ENCODE measurements around the gene NAGA.
"Not testable (repeated sequence)": the region's sequence is repeated elsewhere in the genome, so short reads cannot be mapped to it uniquely, and the experiment has no call there.

NAGA gene

DNA sequence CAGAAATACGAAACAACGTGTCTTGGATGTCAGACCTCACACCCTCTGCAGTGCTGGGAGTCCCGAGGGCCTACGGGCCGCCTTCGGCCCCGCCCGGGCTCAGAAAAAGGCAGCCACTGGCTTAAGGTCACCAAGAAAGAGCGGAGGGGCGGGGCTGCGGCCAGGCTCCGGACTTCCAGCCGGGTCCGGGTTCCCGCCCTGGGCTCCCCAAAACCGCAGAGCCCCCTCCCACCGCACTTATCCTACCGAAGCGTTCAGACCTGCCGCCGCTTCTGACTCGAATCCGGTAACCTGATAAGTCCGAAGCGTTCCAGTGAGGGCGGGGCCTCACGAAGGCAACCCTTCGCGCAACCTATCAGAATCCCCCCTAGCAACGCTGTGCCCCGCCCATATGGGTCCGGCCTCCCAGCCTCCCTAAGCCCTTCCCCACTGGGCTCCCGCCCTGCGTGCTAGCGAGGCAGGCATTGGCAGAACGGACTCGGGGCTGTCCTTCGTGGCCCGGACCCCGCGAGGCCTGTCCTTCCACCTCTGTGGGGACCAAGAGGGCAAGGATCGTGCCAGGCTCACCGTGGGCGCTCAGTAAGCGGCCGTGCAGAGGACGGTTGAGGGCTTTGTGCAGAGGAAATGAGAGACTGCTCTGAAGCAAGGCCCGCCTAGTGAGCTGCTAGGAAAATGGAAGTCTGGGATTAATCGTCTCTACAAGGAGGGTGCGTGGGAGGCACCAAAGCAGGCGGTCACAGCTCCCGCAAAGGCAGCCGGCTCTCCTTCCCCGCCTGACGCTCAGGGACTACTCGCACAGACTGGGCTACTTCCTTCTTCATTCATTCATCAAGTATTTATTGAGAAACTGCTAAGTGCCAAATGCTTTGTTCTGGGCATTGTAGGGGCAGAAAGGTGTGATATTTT is at the start of gene NAGA:
TSS of gene NAGA (minus strand) at position 296 of the 906 bp plus-strand sequence. CDS start 515 bp downstream, outside the sequence.
- DNase-seq (ENCODE audit: low read depth in 2 of 2) = peak; percentile 63 to 80

GRCh38 chr22:42116848-42117424 is 46.3 kb upstream of the NAGA start:
- DNase-seq (ENCODE audit: low read depth in 2 of 2) = no peak

DNA sequence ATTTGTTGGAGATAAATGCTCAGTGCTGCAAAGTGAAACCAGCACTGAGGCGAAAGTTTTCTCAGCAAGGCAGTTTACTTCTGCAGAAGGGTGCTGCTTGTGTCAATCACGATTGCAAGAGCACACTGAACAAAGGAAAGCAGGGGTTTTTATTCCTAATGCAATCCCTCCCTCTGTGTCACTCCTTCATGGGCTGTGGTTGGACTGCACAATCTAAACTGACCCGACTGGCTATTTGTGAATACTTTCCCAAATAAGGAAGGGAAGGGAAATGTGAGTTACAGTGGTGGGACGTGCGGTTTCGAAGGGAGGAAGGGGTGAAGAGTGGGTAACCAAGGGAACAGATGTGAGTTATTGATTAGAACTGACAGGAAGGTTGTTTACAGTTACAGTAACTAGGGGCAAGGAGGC is 44.8 kb upstream of the NAGA start:
- not testable (repeated sequence) for DNase-seq (ENCODE audit: low read depth in 2 of 2)

DNA sequence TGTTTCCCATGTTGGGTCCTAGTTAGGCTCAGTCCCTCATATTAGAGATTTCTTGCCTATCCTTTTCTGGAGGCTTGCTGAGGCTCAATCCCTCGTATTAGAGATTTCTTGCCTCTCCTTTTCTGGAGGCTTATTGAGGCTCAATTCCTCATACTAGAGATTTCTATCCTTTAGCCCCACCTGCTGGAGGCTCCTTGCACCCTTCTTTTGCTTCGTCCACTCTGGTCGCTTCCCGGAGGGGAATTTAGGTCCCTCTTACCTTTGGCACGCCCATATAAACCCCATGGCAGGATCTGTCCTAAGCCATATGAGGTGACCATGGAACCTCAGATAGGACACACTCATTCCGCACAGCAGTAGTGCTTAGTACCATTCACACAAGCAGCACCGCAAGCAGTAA is 44.1 kb upstream of the NAGA start:
- no peak for DNase-seq (ENCODE audit: low read depth in 2 of 2)

- not testable (repeated sequence) for DNase-seq (ENCODE audit: low read depth in 2 of 2)
Measured at GRCh38 chr22:42112793-42113192, 42.2 kb upstream of the NAGA start.

DNA sequence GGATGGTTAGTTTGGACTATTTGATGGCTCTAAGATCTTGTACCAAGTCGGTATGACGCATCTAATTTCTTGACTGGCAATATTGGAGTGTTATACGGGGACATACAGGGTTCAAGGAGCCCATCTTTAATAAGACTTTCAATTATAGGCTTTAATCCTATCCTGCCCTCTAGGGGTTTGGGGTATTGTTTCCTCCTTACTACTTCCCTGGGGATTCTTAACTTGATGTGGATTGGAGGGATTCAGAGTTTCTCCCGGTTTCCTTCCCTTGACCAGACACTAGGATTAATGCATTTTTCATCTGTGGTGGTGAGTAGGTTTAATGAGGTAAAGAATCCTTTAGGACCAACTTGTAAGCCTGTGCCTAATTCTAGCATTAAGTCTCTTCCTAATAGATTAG is 41.2 kb upstream of the NAGA start:
- DNase-seq (ENCODE audit: low read depth in 2 of 2) = no peak

- no peak for DNase-seq (ENCODE audit: low read depth in 2 of 2)
Measured at GRCh38 chr22:42108848-42109247, 38.2 kb upstream of the NAGA start.

- DNase-seq (ENCODE audit: low read depth in 2 of 2) = not testable (repeated sequence)
Measured at GRCh38 chr22:42104332-42104860, 33.8 kb upstream of the NAGA start.

- DNase-seq (ENCODE audit: low read depth in 2 of 2) = no peak
Measured at GRCh38 chr22:42101199-42101598, 30.6 kb upstream of the NAGA start.

DNA sequence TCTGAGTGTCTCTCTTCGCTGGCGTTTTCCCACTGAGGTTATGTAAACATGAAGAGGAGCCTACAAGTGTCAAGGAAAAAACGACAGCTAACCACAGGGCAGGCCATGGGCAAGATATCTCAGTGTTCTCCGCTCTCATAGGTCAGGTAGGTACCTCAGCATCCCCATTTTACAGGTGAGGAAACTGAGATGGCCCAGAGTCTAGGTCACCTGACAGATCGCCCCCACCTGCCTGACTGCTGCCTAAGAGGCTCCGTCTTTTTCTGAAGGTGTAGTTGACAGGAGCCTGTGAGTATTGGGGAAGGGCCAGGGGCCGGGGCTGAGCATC is 20.8 kb upstream of the NAGA start:
- no peak for DNase-seq (ENCODE audit: low read depth in 2 of 2)

DNA sequence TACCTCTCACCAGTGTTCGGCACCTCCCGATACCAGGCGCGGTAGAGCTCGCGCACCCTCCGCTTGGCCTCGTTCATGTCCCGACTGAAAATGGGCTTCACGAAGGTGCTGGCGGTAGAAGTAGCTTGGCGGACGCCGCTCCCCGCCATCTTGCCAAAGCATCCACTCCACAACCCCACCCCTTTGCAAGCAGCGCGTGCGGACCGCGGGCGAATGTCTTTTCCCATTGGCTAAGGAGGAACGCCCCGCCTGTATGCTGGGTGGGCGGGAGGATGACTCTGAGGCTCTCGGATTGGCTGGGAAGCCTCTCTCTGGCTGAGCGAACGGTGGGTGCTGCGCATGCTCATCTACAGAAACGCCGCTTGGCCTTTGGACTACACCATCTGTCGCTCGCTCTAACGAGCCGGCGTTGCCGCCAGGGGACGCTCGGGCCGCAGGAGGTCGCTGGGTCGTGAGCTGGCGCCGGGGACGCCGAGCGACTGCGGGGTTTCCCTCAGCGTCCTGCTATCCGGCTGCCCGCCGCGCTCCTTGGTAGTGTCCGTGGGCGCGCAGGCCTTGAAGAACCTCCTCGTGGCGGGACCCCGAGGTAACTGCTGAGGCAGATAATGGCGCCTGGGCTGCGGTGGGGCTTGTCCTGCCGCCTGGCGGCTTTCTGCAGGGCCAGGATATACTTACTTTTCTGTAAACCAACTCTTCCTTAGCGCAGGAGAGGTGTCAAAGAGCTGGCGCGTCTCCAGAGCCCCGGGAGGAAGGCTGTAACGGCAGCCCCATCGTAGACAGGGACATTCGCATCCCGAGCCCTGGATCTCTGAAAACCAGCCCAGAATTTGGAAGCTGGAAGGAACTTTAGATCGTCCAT is 20.2 kb upstream of the NAGA start, which contains the start of gene NDUFA6:
TSS of gene NDUFA6 (minus strand) at position 177 of the 859 bp plus-strand sequence. CDS start at position 149, 28 bp downstream.
- peak; percentile 95 to 99 for DNase-seq (ENCODE audit: low read depth in 2 of 2)

- DNase-seq (ENCODE audit: low read depth in 2 of 2) = no peak
Measured at GRCh38 chr22:42086051-42086450, 15.4 kb upstream of the NAGA start.

- no peak for DNase-seq (ENCODE audit: low read depth in 2 of 2)
Measured at GRCh38 chr22:42084874-42085273, 14.3 kb upstream of the NAGA start.

DNA sequence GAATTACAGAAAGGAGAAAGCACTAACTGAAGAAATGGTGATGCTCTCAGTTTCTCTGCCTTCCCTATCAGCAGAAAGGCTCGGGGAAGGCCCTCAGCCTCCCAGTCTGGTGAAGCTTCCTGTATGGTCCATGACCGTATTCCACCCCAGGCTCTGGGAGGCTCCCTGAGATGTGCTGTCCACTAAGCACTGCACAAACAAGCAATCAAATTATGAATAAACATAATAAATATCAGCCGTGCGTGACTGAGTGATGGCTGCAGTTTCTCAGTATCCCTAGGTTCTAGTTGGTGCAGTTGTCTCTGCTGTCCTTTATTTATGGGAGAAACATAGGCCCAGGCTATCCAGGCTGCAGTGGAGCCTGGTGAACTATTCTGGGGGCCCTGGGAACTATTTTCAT is 12.5 kb upstream of the NAGA start:
- DNase-seq (ENCODE audit: low read depth in 2 of 2) = no peak

GRCh38 chr22:42080287-42080686 is 9.7 kb upstream of the NAGA start:
- no peak for DNase-seq (ENCODE audit: low read depth in 2 of 2)

DNA sequence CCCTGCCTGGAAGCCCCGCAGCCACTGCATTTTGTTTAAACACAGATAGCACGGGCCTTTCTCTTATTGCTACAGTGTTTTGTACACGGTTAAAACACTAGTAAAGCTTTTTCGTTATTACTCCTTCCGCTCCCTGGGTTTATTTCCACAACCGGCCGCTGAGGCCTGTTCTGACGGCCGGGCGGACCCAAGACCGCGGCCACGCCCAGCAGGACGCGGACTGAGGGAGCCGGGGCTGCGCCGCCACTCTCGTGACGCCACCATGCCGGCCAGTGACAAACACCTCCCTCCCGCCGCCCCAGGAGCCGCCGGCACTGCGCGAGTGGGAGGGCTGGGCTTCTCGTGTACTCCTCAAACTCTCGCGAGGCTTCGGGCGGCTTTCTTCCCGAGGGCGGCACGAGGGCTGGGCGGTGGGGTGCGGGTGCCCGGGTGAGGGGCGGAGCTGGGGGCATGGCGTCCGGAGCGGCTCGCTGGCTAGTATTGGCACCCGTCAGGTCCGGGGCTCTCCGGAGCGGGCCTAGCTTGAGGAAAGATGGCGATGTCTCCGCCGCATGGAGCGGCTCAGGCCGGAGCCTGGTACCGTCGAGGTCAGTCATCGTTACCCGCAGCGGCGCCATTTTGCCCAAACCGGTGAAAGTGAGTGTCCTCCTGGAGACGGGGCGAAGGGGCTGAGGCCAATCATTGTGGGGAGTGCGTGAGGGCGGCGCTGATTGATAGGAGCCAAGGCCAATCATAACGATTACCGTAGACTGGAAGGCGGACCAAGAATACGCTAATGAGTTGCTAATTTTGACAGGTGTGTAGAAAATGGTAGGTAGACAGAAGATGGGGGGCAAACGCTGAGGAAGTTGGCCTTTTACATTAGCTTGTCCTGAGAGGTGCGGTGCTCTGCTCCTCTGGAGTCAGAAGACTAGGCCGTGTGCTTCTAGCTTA is 9.0 kb upstream of the NAGA start, which contains the start of gene SMDT1:
TSS of gene SMDT1 (plus strand) at position 382 of the 933 bp plus-strand sequence. CDS start at position 451, 69 bp downstream.
- peak; percentile 95 to 97 for DNase-seq (ENCODE audit: low read depth in 2 of 2)

GRCh38 chr22:42078469-42079318 is 8.1 kb upstream of the NAGA start:
- DNase-seq (ENCODE audit: low read depth in 2 of 2) = no peak

DNA sequence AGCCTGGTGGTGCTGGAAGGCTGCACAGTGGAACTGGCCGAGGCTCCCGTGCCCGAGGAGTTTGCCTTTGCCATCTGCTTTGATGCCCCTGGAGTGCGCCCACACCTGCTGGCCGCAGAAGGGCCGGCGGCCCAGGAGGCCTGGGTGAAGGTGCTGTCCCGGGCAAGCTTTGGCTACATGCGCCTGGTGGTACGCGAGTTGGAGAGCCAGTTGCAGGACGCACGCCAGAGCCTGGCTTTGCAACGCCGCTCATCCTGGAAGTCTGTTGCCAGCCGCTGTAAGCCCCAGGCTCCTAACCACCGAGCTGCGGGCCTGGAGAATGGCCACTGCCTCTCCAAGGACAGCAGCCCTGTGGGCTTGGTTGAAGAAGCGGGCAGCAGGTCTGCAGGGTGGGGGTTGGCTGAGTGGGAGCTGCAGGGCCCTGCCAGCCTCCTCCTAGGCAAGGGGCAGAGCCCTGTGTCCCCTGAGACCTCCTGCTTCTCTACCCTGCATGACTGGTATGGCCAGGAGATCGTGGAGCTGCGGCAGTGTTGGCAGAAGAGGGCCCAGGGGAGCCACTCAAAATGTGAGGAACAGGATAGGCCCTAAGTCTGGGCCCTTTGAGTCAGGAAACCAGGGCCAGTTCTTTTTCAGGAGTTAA is 7.0 kb upstream of the NAGA start:
- DNase-seq (ENCODE audit: low read depth in 2 of 2) = no peak

- DNase-seq (ENCODE audit: low read depth in 2 of 2) = no peak
Measured at GRCh38 chr22:42076764-42077485, 6.3 kb upstream of the NAGA start.
